Measurements from ENCODE around the gene TSC22D1. TPM values are rescaled to one million over a fixed set of nuclear protein-coding genes. Genes with fewer than 3 reads are reported as not detected.

Gene TSC22D1
- total and polyA plus RNA-seq, 7 donors, result 34.5 to 203 (median 121) TPM

DNA sequence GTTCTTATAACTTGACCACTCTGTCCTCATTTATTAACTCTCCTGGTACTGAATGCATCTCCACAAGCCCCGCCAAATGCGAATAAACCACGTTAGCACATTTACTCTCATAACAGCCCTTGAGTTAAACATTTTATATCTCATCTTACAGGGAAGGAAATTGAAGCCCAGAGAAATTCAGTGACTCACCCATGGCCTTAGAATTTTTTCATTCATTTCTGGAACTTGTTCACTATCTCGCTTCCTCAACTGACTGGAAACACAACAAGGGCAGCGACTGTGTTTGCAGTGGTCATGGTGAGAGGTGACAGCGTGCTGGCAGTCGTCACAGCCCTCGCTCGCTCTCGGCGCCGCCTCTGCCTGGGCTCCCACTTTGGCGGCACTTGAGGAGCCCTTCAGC is 163.0 kb downstream of the TSC22D1 start:
- WGBS, 3 donors, result 90 to 94% (median 94%) methylated on average over 13 of the region's 13 CpGs

DNA sequence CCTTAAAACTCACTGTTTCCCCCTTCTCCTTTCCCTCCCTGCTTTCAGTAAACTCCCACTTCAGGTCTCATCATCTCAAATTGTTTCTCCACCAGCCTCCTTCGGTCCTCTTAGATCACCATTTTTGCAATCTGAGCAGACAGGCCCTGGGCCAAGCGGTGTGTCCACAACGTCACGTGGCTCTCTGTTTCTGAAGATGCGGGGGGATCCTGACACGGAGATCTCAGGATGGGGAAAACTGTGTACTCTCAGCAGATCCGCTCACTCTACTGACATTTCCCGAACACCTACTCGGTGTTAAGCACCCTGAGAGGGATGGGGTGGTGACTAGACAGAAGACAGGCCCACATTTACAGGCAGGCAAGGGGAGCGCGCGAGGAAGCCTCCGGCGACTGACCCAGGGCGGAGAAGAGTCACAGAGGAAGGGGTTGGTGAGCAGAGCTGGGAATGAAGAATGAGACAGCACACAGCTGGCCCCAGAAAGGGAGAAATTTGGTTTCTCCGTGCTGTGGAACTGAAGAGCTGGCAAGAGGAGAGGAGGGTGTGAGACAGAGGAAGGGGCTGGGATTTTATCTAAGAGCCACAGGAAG is 163.7 kb downstream of the TSC22D1 start:
- H3K27ac ChIP-seq, result no peak overlapping the region
- WGBS, 3 donors, result 79 to 84% (median 83%) methylated on average over 16 of the region's 16 CpGs
- DNase-seq (no peak), ATAC-seq (no peak)
- H3K4me3 ChIP-seq, result no peak overlapping the region
- no peaks in the 10 kb centered on the region for H3K4me1 ChIP-seq
- no peaks in the 10 kb centered on the region for H3K9me3 ChIP-seq
- no peaks in the 10 kb centered on the region for H3K36me3 ChIP-seq (ENCODE audit: insufficient read depth in 1 of 2, low read depth in 1 of 2)
- intact Hi-C loops (cut with DNase I), result loop anchor here in 1 of 2 donors (5.0 kb wide), 1 partner anchor 60 kb away; no protein-coding TSS in a partner anchor
- TF ChIP-seq, protein P1, sequence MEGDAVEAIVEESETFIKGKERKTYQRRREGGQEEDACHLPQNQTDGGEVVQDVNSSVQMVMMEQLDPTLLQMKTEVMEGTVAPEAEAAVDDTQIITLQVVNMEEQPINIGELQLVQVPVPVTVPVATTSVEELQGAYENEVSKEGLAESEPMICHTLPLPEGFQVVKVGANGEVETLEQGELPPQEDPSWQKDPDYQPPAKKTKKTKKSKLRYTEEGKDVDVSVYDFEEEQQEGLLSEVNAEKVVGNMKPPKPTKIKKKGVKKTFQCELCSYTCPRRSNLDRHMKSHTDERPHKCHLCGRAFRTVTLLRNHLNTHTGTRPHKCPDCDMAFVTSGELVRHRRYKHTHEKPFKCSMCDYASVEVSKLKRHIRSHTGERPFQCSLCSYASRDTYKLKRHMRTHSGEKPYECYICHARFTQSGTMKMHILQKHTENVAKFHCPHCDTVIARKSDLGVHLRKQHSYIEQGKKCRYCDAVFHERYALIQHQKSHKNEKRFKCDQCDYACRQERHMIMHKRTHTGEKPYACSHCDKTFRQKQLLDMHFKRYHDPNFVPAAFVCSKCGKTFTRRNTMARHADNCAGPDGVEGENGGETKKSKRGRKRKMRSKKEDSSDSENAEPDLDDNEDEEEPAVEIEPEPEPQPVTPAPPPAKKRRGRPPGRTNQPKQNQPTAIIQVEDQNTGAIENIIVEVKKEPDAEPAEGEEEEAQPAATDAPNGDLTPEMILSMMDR (IDR thresholded peaks at IDR 0.05), result no peak
- no peaks in the 10 kb centered on the region for H3K27me3 ChIP-seq (ENCODE audit: insufficient read depth in 3 of 3, low read length in 2 of 3)

More for the DNA sequence above, 163.0 kb downstream of the TSC22D1 start:
- Histone ChIP-seq H3K27ac (no peak overlapping the region), H3K9me3 (no peaks in the 10 kb centered on the region), H3K36me3 (ENCODE audit: insufficient read depth in 1 of 2, low read depth in 1 of 2) (no peaks in the 10 kb centered on the region), H3K4me1 (no peaks in the 10 kb centered on the region), H3K27me3 (ENCODE audit: insufficient read depth in 3 of 3, low read length in 2 of 3) (no peaks in the 10 kb centered on the region), H3K4me3 (no peak overlapping the region)
- no peak for DNase-seq
- intact Hi-C loops (cut with DNase I), result loop anchor here in 1 of 2 donors (5.0 kb wide), 1 partner anchor 61 kb away; no protein-coding TSS in a partner anchor
- ATAC-seq, result no peak
- TF ChIP-seq, protein P1 (IDR thresholded peaks at IDR 0.05), result no peak

DNA sequence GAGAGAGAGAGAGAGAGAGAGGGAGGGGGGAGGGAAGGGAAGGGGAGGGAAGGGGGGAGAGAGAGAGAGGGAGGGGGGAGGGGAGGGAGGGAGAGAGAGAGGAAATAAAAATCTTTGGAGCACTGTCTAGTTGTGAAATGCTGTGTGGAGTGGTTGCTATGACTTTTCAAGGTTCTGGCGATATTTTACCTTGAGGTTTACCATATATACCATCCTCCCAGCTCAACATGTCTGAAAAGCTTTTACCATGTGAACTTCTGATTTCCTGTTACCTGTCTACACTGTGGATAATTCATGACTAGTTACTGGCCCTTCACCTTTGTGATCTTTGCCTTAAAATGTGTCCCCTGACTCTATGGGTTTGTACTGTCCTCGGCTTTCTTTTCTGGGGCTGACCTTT is 164.3 kb downstream of the TSC22D1 start:
- H3K36me3 ChIP-seq (ENCODE audit: insufficient read depth in 1 of 2, low read depth in 1 of 2), result no peaks in the 10 kb centered on the region
- WGBS, 3 donors, result 77 to 93% (median 85%) methylated on average over 2 of the region's 2 CpGs
- H3K4me3 ChIP-seq, result no peak overlapping the region
- DNase-seq (no peak), ATAC-seq (no peak)
- intact Hi-C loops (cut with DNase I), result loop anchor here in 1 of 2 donors (5.0 kb wide), 1 partner anchor 60 kb away; no protein-coding TSS in a partner anchor
- no peaks in the 10 kb centered on the region for H3K4me1 ChIP-seq
- TF ChIP-seq, protein P1 (IDR thresholded peaks at IDR 0.05), result no peak
- no peaks in the 10 kb centered on the region for H3K9me3 ChIP-seq
- H3K27ac ChIP-seq, result no peak overlapping the region
- no peaks in the 10 kb centered on the region for H3K27me3 ChIP-seq (ENCODE audit: insufficient read depth in 3 of 3, low read length in 2 of 3)

DNA sequence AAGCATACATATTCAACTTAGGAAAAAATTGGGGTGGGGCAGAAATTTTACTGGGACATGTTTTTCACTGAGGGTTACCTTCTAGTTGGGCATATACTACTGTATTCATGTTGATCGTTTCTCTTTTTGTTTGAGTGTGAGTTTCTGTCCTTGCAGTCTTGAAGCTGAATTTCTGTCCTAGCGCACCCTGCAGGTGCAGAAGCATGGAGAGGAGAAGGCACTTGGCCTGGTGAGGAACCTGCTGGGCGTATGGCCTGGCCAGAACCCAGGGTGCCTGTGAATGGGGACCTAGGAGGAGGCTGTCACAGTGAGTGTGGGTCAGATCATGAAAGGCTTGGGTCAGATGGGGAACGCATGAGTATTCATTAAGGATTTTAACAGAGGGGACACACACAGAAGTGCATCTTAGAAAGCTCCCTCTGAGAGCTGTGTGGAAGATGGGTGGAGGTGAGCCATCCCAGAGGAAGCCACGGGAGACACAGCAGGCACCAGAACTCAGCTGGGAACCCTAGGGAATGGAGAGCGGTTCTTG is 165.7 kb downstream of the TSC22D1 start:
- Histone ChIP-seq H3K4me3 (no peak overlapping the region), H3K4me1 (no peaks in the 10 kb centered on the region), H3K36me3 (ENCODE audit: insufficient read depth in 1 of 2, low read depth in 1 of 2) (no peaks in the 10 kb centered on the region), H3K27me3 (ENCODE audit: insufficient read depth in 3 of 3, low read length in 2 of 3) (no peaks in the 10 kb centered on the region), H3K9me3 (no peaks in the 10 kb centered on the region), H3K27ac (no peak overlapping the region)
- DNase-seq (no peak), ATAC-seq (no peak)
- intact Hi-C loops (cut with DNase I), result loop anchor here in 1 of 2 donors (5.0 kb wide), 1 partner anchor 58 kb away; no protein-coding TSS in a partner anchor
- TF ChIP-seq, protein P1 (IDR thresholded peaks at IDR 0.05), result no peak
- WGBS, 3 donors, result 75 to 83% (median 78%) methylated on average over 6 of the region's 6 CpGs

Data from psoas muscle (tissue), 8 donors.